ENCODE measurements around the gene DACH1.

DACH1 gene

DNA sequence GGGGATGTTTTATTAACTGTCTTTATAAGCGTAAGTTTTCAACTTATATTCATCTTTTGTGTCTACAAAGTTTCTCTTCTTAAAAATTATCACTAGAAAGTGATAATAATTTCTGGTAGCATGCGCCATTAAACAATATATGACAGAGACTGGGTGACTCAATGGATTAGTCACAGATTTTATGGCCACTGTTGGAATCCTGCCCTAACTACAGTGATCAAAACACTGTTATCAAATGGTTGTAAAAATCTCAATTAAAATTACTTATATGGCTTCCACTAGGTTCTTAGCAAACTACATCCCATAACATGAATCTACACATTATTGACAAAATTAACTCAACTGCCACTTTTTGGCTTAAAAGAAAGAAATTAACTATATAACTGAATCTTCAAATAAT, 350.0 kb downstream of the DACH1 start:
- H3K4me3 ChIP-seq (ENCODE audit: low read depth, low read length), result no peak overlapping the region
- TF ChIP-seq, protein P1, sequence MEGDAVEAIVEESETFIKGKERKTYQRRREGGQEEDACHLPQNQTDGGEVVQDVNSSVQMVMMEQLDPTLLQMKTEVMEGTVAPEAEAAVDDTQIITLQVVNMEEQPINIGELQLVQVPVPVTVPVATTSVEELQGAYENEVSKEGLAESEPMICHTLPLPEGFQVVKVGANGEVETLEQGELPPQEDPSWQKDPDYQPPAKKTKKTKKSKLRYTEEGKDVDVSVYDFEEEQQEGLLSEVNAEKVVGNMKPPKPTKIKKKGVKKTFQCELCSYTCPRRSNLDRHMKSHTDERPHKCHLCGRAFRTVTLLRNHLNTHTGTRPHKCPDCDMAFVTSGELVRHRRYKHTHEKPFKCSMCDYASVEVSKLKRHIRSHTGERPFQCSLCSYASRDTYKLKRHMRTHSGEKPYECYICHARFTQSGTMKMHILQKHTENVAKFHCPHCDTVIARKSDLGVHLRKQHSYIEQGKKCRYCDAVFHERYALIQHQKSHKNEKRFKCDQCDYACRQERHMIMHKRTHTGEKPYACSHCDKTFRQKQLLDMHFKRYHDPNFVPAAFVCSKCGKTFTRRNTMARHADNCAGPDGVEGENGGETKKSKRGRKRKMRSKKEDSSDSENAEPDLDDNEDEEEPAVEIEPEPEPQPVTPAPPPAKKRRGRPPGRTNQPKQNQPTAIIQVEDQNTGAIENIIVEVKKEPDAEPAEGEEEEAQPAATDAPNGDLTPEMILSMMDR (IDR thresholded peaks at IDR 0.05; ENCODE audit: low read depth, low read length), result no peak
- H3K4me1 ChIP-seq, result peaks cover 17% of the 10 kb centered on the region
- no peak for DNase-seq
- H3K9me3 ChIP-seq, result no peaks in the 10 kb centered on the region
- H3K36me3 ChIP-seq, result no peaks in the 10 kb centered on the region
- no peaks in the 10 kb centered on the region for H3K27me3 ChIP-seq

DNA sequence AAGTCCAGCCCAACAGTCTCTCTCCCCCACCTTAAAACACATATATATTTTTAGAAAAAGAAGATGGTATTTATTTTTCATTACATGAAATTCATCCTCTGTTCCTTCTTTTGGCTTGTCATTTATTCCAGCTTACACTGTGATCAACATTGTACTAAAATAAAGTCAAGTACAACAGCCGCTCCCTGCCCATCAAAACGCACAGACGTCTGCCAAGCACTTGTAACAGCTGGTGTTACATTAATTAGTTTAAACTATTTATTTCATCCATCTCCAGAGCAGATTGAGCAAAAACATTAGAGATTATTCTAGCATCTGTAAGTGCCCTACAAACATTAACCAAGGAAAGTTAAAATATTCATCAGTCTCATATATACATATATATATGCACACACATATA, 350.5 kb downstream of the DACH1 start:
- Histone ChIP-seq H3K27me3 (no peaks in the 10 kb centered on the region), H3K4me1 (peaks cover 17% of the 10 kb centered on the region), H3K9me3 (no peaks in the 10 kb centered on the region), H3K36me3 (no peaks in the 10 kb centered on the region), H3K4me3 (ENCODE audit: low read depth, low read length) (no peak overlapping the region)
- TF ChIP-seq, protein P1 (IDR thresholded peaks at IDR 0.05; ENCODE audit: low read depth, low read length), result no peak
- peak; percentile 24 for DNase-seq

DNA sequence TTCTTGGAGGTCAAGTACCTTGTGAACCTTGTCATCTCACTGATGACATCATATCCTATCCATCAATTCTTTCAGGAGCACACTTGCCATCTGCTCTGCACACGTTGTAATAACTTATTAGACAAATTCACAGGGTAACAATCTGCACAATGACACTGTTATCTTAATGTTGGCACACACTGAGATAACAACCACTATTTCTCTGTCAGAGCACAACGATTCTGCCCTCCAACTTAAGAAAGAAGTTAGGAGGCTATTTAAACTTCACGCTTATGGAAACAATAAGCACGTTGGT, 351.3 kb downstream of the DACH1 start:
- H3K27me3 ChIP-seq, result no peaks in the 10 kb centered on the region
- peaks cover 17% of the 10 kb centered on the region for H3K4me1 ChIP-seq
- TF ChIP-seq, protein P1 (IDR thresholded peaks at IDR 0.05; ENCODE audit: low read depth, low read length), result no peak
- H3K36me3 ChIP-seq, result no peaks in the 10 kb centered on the region
- no peak for DNase-seq
- H3K4me3 ChIP-seq (ENCODE audit: low read depth, low read length), result no peak overlapping the region
- H3K9me3 ChIP-seq, result no peaks in the 10 kb centered on the region

DNA sequence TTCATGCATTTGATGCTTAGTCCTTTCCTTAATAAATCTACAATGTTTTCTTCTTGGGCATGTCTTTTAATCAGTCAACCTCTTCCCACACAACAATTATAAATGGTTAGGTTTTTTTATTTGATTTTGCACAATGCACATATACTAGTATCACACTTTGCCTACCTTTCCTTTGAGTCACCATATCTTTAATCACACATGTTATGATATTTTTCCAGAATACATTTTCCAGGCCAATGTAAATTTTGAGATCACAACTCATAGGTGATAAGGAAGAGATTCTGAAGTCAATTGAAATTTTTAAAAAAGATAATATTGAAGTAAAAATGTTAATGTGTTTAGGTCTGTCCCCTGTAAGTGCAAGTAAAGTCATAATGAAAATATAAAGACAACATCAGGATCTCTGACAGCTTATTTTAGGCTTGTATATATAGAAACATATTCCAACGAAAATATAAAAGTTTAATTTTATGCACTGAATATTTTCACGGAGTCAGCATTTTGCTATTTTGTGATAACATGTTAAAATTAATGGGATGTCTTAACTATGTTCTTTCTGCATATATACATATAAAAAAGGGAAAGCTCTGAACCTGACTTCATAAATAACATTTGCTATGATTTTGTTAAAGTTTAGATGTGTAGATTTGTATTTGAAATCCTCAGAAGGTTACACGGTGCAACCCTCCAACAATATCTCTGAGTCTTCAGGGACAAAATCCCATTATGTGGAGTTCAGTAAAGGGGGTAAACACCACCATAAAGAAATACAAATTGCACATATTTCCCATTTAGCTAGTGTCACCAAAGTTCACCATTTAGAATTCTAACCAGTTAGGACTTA, 351.9 kb downstream of the DACH1 start:
- Histone ChIP-seq H3K4me3 (ENCODE audit: low read depth, low read length) (no peak overlapping the region), H3K36me3 (no peaks in the 10 kb centered on the region), H3K4me1 (peaks cover 17% of the 10 kb centered on the region), H3K27me3 (no peaks in the 10 kb centered on the region), H3K9me3 (no peaks in the 10 kb centered on the region)
- DNase-seq, result no peak
- TF ChIP-seq, protein P1 (IDR thresholded peaks at IDR 0.05; ENCODE audit: low read depth, low read length), result no peak

DNA sequence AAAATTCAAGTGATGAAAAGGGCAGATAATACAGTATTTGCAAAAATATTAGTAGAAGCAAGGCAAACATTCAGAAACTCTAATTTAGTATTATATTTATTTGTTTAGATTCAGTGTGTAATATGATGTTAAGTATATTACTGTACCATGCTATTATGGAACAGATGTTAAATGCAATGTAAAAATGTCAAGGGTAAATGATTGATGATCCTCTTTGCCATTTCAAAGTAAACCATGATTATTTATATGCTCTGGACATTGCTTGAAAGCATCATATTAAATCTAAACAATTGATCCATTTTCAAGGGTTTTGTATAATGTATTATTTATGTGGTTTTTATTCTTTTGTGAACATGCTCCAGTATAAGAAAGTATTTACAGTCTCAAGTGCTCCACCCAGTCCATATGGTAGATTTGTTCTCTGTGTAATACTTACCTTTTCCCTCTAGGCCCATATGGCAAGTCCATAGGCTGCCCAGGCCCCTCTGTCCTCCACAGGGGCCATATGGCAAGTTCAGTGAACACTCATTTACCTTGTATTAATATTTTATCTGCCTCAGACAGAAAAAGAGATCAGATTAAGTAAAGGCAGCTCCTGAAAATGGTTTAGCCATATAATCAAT, 353.5 kb downstream of the DACH1 start:
- H3K9me3 ChIP-seq, result no peaks in the 10 kb centered on the region
- no peak overlapping the region for H3K4me3 ChIP-seq (ENCODE audit: low read depth, low read length)
- H3K36me3 ChIP-seq, result no peaks in the 10 kb centered on the region
- peaks cover 17% of the 10 kb centered on the region for H3K4me1 ChIP-seq
- peak; percentile 32 for DNase-seq
- H3K27me3 ChIP-seq, result no peaks in the 10 kb centered on the region
- TF ChIP-seq, protein P1 (IDR thresholded peaks at IDR 0.05; ENCODE audit: low read depth, low read length), result no peak

DNA sequence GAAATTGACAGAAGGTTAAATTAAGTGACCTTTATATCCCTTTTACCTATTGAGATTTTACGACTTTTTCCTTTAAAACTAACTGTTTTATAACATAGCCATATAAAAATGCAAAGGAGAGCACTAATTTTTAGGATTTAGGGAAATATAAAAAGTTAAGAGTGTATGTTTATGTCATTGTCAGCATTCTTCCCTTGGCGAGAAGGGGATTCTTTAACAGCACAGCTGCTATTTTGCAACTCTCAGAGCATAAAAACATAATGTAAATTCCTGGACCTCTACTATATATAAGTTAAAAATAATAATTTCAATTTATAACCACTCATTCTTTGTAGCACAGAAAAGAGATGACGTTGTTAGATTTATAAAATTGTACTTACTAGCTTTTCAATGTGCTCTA, 363.2 kb downstream of the DACH1 start:
- Histone ChIP-seq H3K4me1 (peaks cover 8% of the 10 kb centered on the region), H3K9me3 (no peaks in the 10 kb centered on the region), H3K27me3 (no peaks in the 10 kb centered on the region), H3K4me3 (ENCODE audit: low read depth, low read length) (no peak overlapping the region), H3K36me3 (no peaks in the 10 kb centered on the region)
- DNase-seq, result no peak
- TF ChIP-seq, protein P1 (IDR thresholded peaks at IDR 0.05; ENCODE audit: low read depth, low read length), result no peak
